ENCODE results near the gene CAPG.

DNA sequence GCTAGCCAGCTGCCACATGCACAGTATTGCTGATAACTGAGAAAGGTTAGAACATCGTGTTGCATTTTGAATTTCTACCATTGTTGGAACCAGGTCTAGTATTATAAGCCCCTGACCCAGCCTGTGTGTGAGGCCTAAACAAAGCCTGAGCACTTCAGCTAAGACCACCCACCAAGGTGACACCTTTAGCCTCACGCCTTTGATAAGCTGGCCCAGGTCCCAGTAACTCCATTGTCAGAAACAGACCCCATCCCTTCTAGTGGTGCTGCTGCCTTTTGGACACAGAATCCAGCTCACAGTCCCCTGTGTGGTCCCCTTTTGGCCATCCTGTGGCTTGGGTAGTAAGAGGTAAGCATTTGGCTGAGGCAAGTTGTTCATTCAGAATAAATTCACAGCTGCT, 54.0 kb downstream of the CAPG start:
- TF ChIP-seq, protein P1, sequence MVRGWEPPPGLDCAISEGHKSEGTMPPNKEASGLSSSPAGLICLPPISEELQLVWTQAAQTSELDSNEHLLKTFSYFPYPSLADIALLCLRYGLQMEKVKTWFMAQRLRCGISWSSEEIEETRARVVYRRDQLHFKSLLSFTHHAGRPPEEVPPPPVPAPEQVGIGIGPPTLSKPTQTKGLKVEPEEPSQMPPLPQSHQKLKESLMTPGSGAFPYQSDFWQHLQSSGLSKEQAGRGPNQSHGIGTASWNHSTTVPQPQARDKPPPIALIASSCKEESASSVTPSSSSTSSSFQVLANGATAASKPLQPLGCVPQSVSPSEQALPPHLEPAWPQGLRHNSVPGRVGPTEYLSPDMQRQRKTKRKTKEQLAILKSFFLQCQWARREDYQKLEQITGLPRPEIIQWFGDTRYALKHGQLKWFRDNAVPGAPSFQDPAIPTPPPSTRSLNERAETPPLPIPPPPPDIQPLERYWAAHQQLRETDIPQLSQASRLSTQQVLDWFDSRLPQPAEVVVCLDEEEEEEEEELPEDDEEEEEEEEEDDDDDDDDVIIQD (CRISPR knock-in tag; IDR thresholded peaks at IDR 0.05) = no peak
- TF ChIP-seq ELF2 (CRISPR knock-in tag; IDR thresholded peaks at IDR 0.05) (no peak), YY1 (IDR thresholded peaks at IDR 0.05; ENCODE audit: borderline replicate concordance in 1 of 3, control insufficient read depth in 1 of 3, extremely low read depth in 1 of 3, insufficient read depth in 3 of 3, insufficient read length in 1 of 3, insufficient replicate concordance in 2 of 3, low read depth in 1 of 3, low read length in 2 of 3) (no peak), ZNF232 (CRISPR knock-in tag; IDR thresholded peaks at IDR 0.05) (no peak), NELFE (IDR thresholded peaks at IDR 0.05; ENCODE audit: insufficient read depth, insufficient read length) (no peak), FUS (optimal IDR thresholded peaks at IDR 0.05; ENCODE audit: low read depth, low read length) (no peak), TFAM (CRISPR knock-in tag; conservative IDR thresholded peaks at IDR 0.05) (no peak), NFE2 (IDR thresholded peaks at IDR 0.05; ENCODE audit: low read depth) (no peak), KDM5B (IDR thresholded peaks at IDR 0.05; ENCODE audit: insufficient replicate concordance, low read depth, low read length) (no peak)
- TF ChIP-seq, protein P2, sequence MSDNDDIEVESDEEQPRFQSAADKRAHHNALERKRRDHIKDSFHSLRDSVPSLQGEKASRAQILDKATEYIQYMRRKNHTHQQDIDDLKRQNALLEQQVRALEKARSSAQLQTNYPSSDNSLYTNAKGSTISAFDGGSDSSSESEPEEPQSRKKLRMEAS (CRISPR knock-in tag; IDR thresholded peaks at IDR 0.05) = no peak
- TF ChIP-seq, protein P3, sequence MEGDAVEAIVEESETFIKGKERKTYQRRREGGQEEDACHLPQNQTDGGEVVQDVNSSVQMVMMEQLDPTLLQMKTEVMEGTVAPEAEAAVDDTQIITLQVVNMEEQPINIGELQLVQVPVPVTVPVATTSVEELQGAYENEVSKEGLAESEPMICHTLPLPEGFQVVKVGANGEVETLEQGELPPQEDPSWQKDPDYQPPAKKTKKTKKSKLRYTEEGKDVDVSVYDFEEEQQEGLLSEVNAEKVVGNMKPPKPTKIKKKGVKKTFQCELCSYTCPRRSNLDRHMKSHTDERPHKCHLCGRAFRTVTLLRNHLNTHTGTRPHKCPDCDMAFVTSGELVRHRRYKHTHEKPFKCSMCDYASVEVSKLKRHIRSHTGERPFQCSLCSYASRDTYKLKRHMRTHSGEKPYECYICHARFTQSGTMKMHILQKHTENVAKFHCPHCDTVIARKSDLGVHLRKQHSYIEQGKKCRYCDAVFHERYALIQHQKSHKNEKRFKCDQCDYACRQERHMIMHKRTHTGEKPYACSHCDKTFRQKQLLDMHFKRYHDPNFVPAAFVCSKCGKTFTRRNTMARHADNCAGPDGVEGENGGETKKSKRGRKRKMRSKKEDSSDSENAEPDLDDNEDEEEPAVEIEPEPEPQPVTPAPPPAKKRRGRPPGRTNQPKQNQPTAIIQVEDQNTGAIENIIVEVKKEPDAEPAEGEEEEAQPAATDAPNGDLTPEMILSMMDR (IDR thresholded peaks at IDR 0.05 in 2 of 3, conservative IDR thresholded peaks at IDR 0.05 in 1 of 3; ENCODE audit: insufficient read depth in 2 of 3, low read depth in 1 of 3, low read length in 3 of 3) = no peak
- TF ChIP-seq, protein P4, sequence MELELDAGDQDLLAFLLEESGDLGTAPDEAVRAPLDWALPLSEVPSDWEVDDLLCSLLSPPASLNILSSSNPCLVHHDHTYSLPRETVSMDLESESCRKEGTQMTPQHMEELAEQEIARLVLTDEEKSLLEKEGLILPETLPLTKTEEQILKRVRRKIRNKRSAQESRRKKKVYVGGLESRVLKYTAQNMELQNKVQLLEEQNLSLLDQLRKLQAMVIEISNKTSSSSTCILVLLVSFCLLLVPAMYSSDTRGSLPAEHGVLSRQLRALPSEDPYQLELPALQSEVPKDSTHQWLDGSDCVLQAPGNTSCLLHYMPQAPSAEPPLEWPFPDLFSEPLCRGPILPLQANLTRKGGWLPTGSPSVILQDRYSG (tag; conservative IDR thresholded peaks at IDR 0.05; ENCODE audit: low read depth) = no peak
